HepG2 (cell line): Measurements from ENCODE around the gene RPAP3. TPM values are rescaled to one million over a fixed set of nuclear protein-coding genes. Genes with fewer than 3 reads are reported as not detected.

ENCODE experiments used
- ARID3A ChIP-seq: IDR thresholded peaks from 2 replicates; pipeline ENCODE4 v1.6.1; 2012; ENCODE audit warnings: low read depth, low read length, improper control_type of control experiment
- CREM ChIP-seq, 2 experiments: sonication (generic) in 1 of 2; formaldehyde crosslinking in 1 of 2; IDR thresholded peaks; 2 replicates each; pipeline versions ENCODE4 v1.4.0 to v1.6.1; 2016 to 2020; ENCODE audit warnings: antibody characterized with exemption in 1 of 2, mild to moderate bottlenecking in 1 of 2, missing genetic modification reagents in 1 of 2
- DMAP1 ChIP-seq: IDR thresholded peaks from 2 replicates; pipeline ENCODE4 v1.6.1; 2016
- MTA1 ChIP-seq: sonication (generic); formaldehyde crosslinking; IDR thresholded peaks from 2 replicates; pipeline ENCODE4 v1.4.0; 2020; ENCODE audit warnings: missing genetic modification reagents, mild to moderate bottlenecking, borderline replicate concordance
- NCOR1 ChIP-seq: fragments of 200-600 bp; sonication (generic); IDR thresholded peaks from 2 replicates; pipeline ENCODE4 v1.7.0; 2017; ENCODE audit warnings: antibody characterized with exemption, low read length, borderline replicate concordance
- NFIC ChIP-seq: IDR thresholded peaks from 2 replicates; pipeline ENCODE4 v1.6.1; 2012; ENCODE audit warnings: mild to moderate bottlenecking, low read length, inconsistent platforms
- NR2F1 ChIP-seq, 2 experiments: fragments of 450-650 bp in 1 of 2; formaldehyde crosslinking in 1 of 2; IDR thresholded peaks; 2 replicates each; pipeline versions ENCODE4 v1.5.0 to v1.6.1; 2016 to 2020; ENCODE audit warnings: mild to moderate bottlenecking in 1 of 2, missing compliant biosample characterization in 1 of 2, missing genetic modification reagents in 1 of 2, moderate library complexity in 1 of 2
- REPIN1 ChIP-seq: sonication (generic); formaldehyde crosslinking; IDR thresholded peaks from 2 replicates; pipeline ENCODE4 v1.8.0; 2022; ENCODE audit warnings: missing genetic modification reagents, low read depth, mild to moderate bottlenecking, borderline replicate concordance
- SAP130 ChIP-seq: IDR thresholded peaks from 2 replicates; pipeline ENCODE4 v1.6.1; 2016; ENCODE audit warnings: low read depth
- TEAD3 ChIP-seq: optimal IDR thresholded peaks from 2 replicates; pipeline ENCODE3; 2016; ENCODE audit warnings: borderline replicate concordance
- TEF ChIP-seq: sonication (generic); formaldehyde crosslinking; IDR thresholded peaks from 2 replicates; pipeline ENCODE4 v1.5.0; 2020; ENCODE audit warnings: missing genetic modification reagents
- TFE3 ChIP-seq: IDR thresholded peaks from 2 replicates; pipeline ENCODE4 v1.6.1; 2016
- ZFYVE20 ChIP-seq: sonication (generic); formaldehyde crosslinking; IDR thresholded peaks from 2 replicates; pipeline ENCODE4 v1.8.0; 2023; ENCODE audit warnings: low read depth, mild to moderate bottlenecking, moderate library complexity, missing genetic modification reagents, borderline replicate concordance
- ZNF615 ChIP-seq: sonication (generic); formaldehyde crosslinking; IDR thresholded peaks from 2 replicates; pipeline ENCODE4 v1.5.0; 2020; ENCODE audit warnings: mild to moderate bottlenecking, missing genetic modification reagents, borderline replicate concordance
- polyA plus RNA-seq, 8 experiments: library from polyadenylated mRNA; depleted of rRNA in 3 of 8; stranded (reverse) in 7 of 8; unstranded in 1 of 8; fragments of >200 nt; fragmentation: Illumina TruSeq in 4 of 8; extraction: Trizol in 4 of 8; gene quantifications; 2 replicates each; pipeline versions ENCODE4 v1.2.1 to v1.2.3, GENCODE V29; 2011 to 2016; ENCODE audit warnings: low read depth in 4 of 8, missing spikeins in 1 of 8, mixed read lengths in 1 of 8; ENCODE audit not compliant: insufficient read depth in 1 of 8
- total RNA-seq, 5 experiments: library from RNA; depleted of rRNA; stranded (reverse); fragments of >200 nt; fragmentation: Illumina TruSeq; extraction: Trizol; gene quantifications; 2 replicates each; pipeline ENCODE4 v1.2.3, GENCODE V29; 2016; ENCODE audit warnings: low read depth in 1 of 5
- TF ChIP-seq, protein P1 (sequence below): sonication (generic); formaldehyde crosslinking; IDR thresholded peaks from 2 replicates; pipeline ENCODE4 v1.4.0; 2020; ENCODE audit warnings: mild to moderate bottlenecking, missing genetic modification reagents, borderline replicate concordance
- TF ChIP-seq, protein P2 (sequence below): IDR thresholded peaks from 2 replicates; pipeline ENCODE4 v1.6.1; 2018; ENCODE audit warnings: missing genetic modification reagents, mild to moderate bottlenecking, missing compliant biosample characterization

The RPAP3 gene
- total and polyA plus RNA-seq, 2 of the 13 experiments (the other 11 are each of a cell fraction or from before 2014, with no cell fraction given) = 8.8 to 32.8 TPM

DNA sequence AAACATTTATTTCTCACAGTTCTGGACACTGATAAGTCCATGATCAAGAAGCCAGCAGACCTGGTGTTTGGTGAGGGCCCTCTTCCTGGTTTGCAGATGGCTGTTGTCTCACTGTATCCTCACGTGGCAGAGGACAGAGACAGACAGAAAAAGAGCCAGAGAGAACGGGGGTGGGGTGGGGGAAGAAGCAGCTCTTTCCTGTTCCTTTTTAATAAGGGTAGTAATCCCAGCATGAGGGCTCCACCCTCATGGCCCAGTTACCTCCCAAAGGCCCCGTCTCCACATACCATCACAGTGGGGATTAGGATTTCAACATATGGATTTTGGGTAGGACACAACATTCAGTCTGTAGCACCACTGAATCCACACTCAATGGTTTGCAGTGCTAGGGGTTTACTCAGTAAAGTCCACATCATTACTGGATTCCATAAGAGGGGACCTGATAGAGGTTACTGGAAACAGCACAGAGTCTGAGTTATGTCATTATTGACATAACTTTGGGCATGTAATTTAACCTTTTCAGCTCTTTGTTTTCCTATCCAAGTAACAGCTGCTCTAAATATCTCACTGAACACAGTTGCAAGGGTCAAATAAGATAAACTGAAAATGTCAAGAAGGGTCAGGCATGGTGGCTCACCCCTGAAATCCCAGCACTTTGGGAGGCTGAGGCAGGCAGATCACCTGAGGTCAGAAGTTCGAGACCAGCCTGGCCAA lies 53.2 kb downstream of the RPAP3 start (continued):
- TF ChIP-seq MTA1 (0 out of 2 replicates have a peak, but pooled peaks have one; percentile 45), TEF (peak; percentile 33; the same call in 1 of the 2 replicates), NCOR1 (peak; percentile 57; the same call in 1 of the 2 replicates), ZFYVE20 (CRISPR knock-in tag) (no peak), CREM (IDR thresholded peaks at IDR 0.05) (peak; percentile 83), CREM (CRISPR knock-in tag; IDR thresholded peaks at IDR 0.05) (no peak), TFE3 (peak; percentile 68), NR2F1 (CRISPR knock-in tag; IDR thresholded peaks at IDR 0.05) (peak; percentile 93 to 94), NFIC (peak; percentile 57; the same call in 1 of the 2 replicates), ARID3A (peak; percentile 27; the same call in 1 of the 2 replicates), DMAP1 (CRISPR knock-in tag) (peak; percentile 54; the same call in 1 of the 2 replicates), TEAD3 (CRISPR knock-in tag) (peak; percentile 90), ZNF615 (CRISPR knock-in tag) (0 out of 2 replicates have a peak, but pooled peaks have one; percentile 49), REPIN1 (peak; percentile 57; the same call in 1 of the 2 replicates), SAP130 (CRISPR knock-in tag) (peak; percentile 90)
- TF ChIP-seq, protein P1, sequence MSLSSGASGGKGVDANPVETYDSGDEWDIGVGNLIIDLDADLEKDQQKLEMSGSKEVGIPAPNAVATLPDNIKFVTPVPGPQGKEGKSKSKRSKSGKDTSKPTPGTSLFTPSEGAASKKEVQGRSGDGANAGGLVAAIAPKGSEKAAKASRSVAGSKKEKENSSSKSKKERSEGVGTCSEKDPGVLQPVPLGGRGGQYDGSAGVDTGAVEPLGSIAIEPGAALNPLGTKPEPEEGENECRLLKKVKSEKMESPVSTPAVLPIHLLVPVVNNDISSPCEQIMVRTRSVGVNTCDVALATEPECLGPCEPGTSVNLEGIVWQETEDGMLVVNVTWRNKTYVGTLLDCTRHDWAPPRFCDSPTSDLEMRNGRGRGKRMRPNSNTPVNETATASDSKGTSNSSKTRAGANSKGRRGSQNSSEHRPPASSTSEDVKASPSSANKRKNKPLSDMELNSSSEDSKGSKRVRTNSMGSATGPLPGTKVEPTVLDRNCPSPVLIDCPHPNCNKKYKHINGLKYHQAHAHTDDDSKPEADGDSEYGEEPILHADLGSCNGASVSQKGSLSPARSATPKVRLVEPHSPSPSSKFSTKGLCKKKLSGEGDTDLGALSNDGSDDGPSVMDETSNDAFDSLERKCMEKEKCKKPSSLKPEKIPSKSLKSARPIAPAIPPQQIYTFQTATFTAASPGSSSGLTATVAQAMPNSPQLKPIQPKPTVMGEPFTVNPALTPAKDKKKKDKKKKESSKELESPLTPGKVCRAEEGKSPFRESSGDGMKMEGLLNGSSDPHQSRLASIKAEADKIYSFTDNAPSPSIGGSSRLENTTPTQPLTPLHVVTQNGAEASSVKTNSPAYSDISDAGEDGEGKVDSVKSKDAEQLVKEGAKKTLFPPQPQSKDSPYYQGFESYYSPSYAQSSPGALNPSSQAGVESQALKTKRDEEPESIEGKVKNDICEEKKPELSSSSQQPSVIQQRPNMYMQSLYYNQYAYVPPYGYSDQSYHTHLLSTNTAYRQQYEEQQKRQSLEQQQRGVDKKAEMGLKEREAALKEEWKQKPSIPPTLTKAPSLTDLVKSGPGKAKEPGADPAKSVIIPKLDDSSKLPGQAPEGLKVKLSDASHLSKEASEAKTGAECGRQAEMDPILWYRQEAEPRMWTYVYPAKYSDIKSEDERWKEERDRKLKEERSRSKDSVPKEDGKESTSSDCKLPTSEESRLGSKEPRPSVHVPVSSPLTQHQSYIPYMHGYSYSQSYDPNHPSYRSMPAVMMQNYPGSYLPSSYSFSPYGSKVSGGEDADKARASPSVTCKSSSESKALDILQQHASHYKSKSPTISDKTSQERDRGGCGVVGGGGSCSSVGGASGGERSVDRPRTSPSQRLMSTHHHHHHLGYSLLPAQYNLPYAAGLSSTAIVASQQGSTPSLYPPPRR (CRISPR knock-in tag) = peak; percentile 82
- TF ChIP-seq, protein P2, sequence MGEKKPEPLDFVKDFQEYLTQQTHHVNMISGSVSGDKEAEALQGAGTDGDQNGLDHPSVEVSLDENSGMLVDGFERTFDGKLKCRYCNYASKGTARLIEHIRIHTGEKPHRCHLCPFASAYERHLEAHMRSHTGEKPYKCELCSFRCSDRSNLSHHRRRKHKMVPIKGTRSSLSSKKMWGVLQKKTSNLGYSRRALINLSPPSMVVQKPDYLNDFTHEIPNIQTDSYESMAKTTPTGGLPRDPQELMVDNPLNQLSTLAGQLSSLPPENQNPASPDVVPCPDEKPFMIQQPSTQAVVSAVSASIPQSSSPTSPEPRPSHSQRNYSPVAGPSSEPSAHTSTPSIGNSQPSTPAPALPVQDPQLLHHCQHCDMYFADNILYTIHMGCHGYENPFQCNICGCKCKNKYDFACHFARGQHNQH (CRISPR knock-in tag) = peak; percentile 64; the same call in 1 of the 2 replicates
